Iris pigment epithelial cell (primary cell): ENCODE data around the gene OR9Q1.

ENCODE experiments used
- DNase-seq: peaks from one replicate; pipeline ENCODE4 v3.0.0-alpha.2; 2011; ENCODE audit warnings: low read depth

OR9Q1 gene

DNA sequence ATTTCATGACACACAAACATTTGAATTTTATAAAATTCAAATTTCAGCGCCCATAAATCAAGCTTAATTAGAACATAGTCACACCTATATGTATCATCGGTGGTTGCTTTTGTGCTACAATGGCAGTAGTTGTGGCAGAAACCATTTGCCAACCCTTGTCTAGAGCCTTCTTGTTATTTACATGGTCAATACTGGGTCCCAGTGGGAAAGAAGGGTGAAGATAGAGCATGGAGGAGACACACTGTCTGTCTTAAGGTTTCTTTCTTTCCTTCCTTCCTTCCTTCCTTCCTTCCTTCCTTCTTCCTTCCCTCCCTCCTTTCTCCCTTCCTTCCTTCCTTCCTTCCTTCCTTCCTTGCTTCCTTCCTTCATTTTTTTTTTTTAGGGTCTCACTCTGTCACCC, 10.8 kb downstream of the OR9Q1 start:
- no peak for DNase-seq

DNA sequence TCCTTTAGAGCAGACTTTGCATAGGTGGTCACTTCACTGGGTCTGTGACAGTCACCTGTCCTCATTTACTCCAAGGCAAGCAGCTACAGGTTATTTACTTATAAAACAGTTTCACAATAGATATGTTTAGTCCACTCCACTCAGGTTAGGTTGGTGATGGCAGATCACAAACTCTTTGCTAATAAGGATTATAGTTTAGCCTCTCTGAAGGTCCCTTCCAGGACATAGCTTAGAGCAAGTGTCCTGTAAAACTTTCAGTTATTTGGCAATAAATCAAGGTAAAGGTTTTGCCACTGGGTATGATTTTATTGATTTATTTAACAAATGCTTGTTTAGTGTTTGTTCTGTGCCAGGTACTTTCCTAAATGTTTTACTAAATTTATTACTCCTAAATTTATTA, 15.9 kb downstream of the OR9Q1 start:
- DNase-seq, result no peak

DNA sequence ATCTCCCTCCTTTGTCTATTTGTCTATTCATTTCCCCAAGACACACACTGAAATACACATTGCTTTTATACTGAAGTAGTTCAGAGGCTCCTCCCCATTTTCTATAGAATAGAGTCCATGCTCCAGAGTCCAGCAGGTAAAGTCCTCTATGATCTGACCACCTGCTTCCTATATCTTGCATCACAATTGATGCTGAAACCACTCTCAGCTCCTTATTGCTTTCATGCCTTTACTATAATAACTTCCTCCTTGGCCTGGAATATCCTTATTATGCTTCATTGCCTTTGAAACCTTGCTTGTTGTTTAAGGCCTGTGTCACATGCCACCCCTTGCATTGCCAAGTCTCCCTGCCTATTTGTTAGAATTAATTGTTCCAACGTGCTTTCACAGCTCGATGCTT, 19.7 kb downstream of the OR9Q1 start:
- DNase-seq, result no peak

DNA sequence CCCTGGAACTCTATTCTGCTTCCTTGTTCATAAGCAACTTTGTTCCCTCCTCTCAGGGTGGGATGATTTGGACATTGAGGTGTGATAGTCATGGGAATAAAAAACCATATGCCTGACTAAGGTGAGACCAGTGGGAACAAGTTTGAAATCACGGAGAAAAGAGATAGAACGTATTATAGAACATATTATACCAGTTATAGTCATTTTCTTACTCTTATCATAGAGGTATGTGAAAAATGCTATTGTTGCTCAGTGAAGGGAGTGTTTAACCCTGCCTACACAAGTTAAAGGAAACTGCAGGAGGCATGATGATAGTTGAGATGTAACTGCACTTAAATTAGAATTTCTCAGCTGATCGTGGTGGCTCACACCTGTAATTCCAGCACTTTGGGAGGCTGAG, 22.6 kb downstream of the OR9Q1 start:
- no peak for DNase-seq

DNA sequence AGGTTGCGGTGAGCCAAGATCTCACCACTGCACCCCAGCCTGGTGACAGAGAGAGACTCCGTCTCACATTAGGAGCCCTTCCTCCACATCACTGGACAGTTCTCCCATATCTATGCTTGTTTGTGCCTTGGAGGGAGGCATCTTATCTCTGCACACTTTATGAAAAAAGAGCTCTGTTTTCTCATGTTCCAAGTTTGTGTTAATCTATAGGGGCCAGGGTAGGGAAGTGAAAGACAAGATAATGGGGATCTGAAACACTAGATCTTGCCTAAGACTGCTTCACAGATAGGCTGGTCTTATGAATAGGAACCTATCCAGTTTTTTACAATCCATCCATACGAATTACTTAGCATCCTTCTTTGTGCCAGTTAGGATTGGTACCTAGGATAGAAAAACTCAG, 24.1 kb downstream of the OR9Q1 start:
- DNase-seq, result no peak

DNA sequence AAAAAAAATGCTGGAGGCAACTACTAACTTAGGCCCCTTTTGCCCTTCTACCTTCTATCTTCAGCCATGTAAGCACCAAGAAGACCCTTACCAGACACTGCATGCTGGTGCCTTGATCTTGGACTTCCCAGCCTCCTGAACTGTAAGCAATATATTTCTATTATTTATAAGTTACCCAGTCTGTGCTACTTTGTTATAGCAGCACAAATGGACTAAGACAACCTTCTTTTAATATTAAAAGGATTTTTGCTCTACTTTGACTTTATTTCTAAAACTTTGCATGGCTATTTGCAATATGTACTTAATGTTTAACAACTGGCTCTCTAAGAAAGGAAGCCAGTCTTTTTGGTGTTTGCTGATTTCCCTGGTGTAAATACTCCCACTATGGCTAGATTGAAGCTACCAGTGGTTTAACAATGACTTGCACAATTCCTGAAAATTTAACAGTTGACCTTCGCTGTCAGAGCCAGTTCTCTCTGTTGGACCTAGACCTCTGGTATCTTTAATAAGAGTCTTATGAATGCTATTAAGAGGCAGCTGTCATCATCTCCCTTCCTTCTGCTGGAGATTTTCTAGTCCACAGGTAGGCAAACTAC, 32.2 kb downstream of the OR9Q1 start:
- DNase-seq, result no peak

DNA sequence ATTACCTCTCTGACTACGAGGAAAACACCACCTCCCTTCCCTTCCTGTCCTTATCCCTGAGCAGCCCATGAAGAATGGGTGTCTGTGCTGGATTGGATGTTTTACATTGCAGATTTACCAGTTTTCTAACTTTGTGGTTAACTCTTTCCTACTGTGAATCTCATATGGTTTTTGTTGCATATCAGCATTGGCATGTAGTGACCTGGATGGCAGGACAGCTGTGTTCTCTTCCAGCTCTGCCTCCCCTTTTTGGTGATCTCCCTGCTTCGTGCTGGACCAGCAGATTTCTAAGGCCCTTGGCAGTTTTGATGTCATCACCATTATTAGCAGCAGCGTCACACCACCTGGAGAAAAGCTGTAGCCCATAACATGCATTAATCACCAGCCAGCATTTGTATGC, 33.8 kb downstream of the OR9Q1 start:
- peak; percentile 42 for DNase-seq

DNA sequence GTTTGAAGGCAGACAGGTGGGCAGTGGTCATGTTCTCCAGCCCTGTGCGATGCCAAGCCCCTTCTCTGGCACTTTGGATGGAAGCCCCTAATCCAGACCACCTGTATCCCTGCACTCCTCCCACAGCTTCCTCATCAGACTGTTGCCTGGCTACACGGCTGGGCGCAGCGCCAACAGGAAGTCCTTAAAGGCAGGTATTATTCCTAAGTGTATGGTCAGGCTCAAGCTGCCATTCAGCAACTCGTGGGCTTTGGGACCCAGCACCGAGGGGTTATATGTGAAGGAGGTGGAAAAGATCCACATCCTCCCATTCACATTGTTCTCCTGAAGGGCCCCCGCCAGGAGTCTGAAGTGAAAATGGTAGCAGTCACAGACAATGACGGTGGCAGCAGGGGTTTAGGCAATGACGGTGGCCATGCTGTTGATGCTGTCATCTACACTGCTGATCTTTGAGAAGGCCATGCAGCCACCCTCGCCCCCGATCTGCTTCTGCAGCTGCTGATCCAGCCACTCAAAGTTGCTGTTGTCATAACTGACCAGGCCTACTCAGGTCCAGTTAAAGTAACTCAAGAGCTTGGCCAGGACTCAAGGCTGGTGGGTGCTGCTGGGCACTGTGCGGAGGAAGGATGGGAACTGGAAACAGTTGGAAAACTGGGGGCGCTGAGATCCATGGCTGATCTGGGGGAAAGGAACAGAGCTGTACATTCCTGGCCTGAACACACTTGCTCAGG, 34.8 kb downstream of the OR9Q1 start:
- DNase-seq, result no peak

DNA sequence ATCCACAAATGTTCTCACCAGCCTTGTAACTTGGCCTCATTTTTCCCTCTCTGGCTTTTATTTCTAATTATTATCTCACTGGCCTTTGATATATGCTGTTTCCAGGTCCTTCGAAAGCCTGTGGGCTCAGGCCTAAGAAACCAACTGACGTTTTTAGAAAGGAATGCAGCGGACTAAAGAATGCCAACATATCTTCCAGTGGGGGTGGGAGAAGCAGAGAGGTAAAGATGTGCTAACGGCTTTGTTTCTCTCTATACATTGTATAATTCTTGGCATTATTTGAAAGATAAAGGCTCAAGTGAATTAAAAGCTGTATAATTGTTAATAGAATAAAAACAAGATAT, 35.3 kb downstream of the OR9Q1 start:
- peak; percentile 91 for DNase-seq

DNA sequence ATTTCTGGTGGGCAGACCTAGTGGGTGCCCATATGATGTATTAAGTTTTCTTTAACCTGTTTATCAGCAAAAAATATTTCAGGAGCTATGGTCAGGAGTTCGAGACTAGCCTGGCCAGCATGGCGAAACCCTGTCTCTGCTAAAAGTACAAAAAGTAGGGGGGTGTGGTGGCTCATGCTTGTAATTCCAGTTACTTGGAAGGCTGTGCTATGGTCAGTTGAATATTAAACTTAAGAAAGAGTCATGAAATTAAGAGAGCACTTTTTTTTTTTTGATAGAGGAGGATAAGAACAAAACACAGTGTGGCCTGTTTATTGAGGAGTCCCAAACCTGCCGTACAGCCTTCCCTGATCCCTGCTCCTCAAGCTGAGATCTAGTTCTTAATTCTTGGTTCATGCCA, 36.9 kb downstream of the OR9Q1 start:
- DNase-seq, result no peak

DNA sequence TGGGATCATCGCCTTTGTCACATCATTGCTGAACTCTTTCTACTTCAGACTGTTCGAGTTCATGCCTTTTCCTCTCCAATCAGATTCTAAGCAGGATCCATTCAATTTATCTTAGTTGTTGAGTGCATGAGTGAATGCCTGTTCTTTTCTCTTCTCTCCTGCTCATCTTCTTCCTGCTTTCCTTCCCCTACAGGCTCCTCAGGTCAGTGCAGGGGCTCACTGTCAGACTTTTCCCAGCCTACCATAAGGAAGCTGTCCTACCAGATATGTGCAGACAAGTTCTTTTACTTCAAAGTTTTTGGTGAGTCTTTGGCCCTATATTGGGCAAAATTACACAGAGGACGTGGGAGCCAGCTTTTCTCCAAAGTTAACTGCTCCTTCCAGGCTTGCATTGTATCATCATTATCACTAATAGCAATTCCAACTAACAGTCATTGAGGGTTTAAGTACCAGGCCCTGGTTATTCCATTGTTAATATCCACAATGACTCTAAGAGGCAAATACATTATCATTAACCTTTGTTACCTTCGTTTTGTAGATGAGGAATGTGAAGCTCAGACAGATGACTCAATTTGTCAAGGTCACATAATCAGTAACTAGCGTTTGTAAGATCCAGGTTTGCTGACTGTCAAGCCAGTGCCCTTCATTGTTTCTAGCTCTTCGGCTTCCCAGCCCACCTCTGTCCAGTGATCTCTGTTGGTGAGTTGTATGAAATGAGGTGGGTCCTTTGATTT, 37.4 kb downstream of the OR9Q1 start:
- DNase-seq, result no peak

DNA sequence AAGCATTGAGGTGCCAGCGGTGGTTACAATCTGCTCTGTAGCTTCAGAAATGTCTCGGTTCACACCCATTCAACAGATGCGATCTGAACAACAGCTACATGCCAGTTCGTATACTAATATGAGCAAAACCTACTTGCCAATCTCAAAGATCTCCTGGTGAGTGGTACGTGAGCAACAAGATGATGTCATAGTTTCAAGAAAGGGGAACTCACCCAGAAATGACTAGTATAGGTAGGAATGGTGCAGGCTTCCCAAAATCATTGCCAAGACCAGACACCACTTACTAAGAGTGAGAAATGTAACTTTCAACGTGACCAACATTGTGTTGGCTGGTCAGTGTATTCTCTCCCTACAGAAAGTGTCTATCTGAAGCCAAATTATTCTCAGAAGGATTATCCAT, 38.1 kb downstream of the OR9Q1 start:
- peak; percentile 76 for DNase-seq

DNA sequence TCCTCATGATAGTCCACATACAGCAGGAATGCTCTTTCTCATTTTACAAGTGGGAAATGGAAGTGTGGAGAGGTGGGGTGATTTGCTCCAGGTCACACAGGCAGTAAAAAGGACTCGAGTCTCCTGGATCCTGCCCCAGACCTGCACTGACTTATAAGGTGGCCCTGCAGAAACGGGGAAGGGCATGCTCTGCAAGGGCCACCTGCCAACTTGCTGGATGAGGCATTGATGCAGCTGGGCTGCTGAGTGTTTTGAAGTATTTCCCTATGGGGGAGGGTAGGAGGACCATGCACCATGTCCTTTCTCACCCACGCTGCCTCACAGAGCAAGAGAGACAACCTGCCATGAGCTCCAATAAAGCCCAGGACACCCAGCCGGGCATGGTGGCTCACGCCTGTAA, 44.0 kb downstream of the OR9Q1 start:
- DNase-seq, result no peak

DNA sequence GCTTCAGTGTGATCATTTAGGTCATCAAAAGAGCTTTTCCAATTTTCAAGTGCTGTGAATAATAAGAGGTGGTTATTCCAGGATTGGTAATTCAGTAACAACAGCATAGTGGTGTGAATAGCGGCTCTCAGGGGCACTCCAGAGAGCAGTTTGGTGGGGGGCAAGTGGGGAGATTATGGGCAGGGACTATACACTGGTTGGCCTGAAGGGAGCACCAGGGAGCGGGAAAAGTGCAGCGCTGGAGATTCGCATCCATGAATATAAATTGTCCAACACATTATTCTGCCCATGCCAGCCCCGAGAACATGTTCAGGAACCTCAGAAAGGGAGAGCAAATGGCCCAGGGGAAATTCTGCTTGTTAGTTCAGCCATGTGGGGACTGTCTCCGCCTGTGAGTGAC, 45.0 kb downstream of the OR9Q1 start:
- DNase-seq, result no peak

DNA sequence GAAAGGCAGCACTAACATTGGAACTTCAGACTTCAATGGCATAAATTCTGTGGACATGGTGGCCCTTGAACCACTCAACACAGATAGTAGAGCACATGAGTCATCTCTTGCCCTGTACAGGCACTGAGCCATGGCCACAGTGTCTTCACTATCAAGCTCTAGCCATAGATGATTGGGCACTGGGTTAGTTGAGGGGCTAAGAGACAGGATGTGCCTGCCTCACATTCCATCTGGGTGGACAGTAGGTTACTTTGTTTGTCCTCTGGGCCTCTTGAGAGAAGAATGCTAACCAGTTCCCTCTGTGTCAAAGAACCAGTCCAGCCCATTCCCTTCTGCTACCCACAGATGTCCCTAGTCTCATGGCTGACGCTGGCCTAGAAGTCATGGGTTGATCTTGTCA, 46.9 kb downstream of the OR9Q1 start:
- DNase-seq, result no peak

DNA sequence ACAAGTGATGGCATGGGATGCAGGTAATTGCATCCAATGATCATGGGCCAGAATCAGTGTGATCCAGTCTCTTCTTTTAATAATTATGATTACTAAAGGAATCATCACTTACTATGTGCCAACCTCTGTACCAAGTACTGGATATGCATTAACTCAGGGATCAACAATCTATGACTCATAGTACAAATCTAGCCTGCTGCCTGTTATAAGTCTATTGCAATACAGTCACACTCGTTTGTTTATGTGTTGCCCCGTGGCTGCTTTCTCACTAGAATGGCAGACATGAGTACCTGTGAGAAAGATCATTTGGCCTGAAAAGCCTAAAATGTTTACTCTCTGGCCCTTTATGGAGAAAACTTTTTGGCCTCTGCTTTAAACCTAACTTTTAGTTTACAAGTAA, 52.1 kb downstream of the OR9Q1 start:
- peak; percentile 69 for DNase-seq

DNA sequence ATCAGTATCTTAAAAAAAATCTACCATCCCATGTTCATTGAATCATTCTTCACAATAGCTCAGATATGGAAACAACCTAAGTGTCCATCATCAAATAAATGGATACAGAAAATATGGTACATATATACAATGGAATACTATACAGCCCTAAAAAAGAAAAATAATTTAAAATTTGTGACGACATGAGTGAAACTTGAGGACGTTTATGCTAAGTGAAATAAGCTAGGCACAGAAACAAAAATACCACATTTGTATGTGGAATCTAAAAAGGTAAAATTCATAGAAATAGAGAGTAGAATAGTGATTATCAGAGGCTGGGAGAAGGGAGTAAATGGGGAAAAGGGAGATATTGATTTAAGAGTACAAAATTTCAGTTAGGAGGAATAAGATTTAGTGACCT, 62.8 kb downstream of the OR9Q1 start:
- no peak for DNase-seq

DNA sequence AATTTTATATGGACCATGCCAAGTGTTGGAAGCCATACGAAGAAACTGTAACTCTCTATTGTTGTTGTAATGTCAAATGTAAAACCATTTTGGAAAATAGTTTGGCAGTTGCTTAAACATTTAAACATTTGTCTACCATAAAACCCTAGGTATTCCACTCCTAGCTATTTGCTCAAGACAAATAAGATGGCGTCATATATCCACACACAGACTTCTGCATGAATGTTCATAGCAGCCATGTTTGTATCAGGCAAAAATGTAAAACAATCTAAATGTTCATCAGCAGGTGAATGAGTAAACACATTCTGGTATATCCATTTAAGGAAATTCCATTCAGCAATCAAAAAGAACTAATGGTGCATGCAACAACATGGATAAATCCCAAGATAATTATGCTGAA, 73.8 kb downstream of the OR9Q1 start:
- DNase-seq, result no peak

DNA sequence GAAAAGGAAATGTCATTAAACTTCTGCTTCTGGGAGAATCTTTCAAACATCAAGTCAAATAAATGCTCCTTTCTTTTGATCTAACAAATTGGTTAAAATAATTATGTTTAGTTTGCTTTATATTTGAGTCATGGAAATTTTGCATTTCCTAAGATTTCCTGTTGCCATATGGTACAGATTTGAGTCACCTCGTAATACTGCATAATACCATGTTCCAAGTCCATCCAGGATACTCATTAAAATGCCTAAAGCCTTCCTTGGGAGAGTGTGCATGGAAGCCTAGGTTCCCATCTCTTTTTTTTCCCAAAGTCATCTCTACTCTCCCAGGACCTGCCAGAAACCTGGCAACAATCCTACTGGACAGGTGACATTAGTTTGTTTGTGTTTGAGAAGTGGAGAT, 97.4 kb downstream of the OR9Q1 start:
- no peak for DNase-seq

DNA sequence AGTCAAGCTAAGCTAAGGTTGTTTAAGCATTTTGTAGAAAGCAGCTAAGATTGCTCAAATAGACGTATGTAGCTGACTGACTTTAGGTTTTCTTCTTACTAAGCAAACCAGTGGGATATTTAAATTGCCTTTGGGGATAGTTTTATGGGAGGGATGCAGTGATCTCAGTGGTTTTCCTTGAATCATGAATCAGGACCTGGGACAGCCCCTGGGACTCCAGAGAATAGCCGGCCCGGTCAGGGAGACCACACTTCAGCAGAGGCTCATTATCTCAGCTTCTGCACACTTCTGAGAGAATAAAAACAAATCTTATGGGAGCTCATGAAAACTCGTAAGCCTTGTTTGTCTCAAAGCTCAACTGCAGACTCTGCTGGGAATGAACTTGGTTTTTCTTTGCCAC, 101.8 kb downstream of the OR9Q1 start, which contains the start of gene OR9I1:
TSS of gene OR9I1 (minus strand) at position 62 of the 400 bp plus-strand sequence. CDS start 6,086 bp downstream, outside the sequence.
- DNase-seq, result no peak

DNA sequence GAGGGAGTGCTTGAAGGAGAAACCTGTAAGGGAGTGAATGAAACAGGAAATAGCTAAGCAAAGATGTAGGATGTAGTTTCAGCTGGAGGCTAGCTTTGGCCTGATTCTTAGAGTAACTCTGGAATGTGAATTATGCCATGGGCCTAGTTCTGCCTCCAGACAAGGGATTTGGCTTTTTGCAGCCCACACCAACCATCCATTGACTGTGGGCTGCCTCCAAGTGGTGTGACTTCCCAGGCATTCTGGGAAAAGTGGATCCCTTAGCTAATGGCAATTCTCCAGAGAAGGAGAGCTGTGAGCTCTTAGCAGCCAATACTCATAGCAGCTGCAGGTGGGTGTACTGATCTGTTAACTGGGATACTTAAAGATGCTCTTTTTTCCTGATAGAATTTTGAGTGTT, 103.7 kb downstream of the OR9Q1 start:
- no peak for DNase-seq

DNA sequence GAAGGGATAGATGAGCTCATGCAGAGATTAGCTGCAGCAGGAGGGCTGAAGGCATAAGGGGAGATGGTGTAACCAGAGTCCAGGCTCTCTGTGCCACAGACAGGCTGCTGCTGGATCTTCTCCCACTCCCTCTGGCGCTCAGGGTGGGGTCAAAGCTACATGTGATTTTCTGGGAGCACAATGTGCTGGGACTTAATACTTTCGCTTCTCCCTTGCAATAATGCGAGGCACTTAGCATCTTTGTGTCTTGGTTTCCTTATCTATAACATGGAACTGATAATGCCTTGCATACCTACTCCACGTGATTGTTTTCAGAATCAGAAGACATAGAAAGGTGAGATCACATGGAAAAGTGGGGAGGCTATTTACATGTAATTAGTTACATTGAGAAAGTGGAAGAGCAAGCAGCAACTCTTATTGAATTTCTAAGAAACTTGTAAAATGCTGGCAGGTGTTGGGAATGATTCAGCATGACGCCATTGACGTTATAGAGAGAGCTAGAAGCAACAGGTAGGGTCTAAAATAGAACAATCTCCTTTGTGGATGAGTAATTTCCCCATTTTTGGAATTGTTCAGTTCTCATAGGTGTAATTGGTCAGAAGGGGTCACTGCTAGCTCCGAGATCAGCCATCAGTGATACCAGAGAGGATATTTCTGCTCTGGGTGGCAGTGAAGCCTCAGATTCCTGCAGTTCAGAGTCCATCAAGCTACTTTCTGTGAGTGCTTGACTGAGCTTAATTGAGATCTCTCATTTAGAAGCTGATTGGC, 109.8 kb downstream of the OR9Q1 start:
- DNase-seq, result no peak

DNA sequence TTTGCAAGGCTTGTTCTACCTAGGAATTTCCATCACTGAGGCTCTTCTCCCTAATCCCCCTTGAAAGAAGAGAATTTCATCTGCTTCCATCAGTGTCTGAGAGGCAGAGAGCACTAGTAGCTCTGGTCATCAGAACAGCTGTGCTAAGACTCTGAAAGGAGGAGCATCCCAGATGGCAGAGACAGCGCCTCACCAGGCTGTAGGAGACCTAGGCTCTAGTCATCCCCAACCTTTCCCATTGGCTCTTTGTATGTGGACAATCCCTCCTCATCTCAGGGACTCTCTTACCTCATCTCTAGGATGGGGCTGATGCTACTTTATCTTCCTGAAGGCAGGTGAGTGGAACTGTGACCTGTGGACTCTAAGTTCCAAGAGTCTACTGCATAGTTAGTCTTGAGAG, 110.5 kb downstream of the OR9Q1 start:
- no peak for DNase-seq
